ENCODE results near the gene MKRN1. TPM values are rescaled to one million over a fixed set of nuclear protein-coding genes. Genes with fewer than 3 reads are reported as not detected.

The MKRN1 gene
- total RNA-seq, 1 donor from 2014 or later = 67.9 TPM

- Mint-ChIP-seq H3K36me3 (ENCODE audit: low read depth) (no peaks in the 10 kb centered on the region), H3K9me3 (ENCODE audit: low read depth) (no peaks in the 10 kb centered on the region), H3K27me3 (ENCODE audit: low read depth) (peaks cover 16% of the 10 kb centered on the region), H3K4me3 (ENCODE audit: unreplicated experiment) (no peak within 1 kb of the TSS), H3K27ac (ENCODE audit: unreplicated experiment) (peak within 1 kb of the TSS; percentile 7), H3K4me1 (ENCODE audit: low read depth) (peaks cover 12% of the 10 kb centered on the region)
- DNase-seq (ENCODE audit: low spot score) = peak; percentile 52
- no peak for TF ChIP-seq CTCF (IDR thresholded peaks at IDR 0.05)
Observed at GRCh38 chr7:140403878-140404564, 75.3 kb downstream of the MKRN1 start, which contains the start of gene RAB19. Gene RAB19, plus strand, starts transcription at chr7:140404058. Its CDS starts 3,589 bp downstream, at chr7:140407647.

Other genes starting within 250 kb of the MKRN1 start
- gene SLC37A3, start 81.0 kb downstream of the MKRN1 start, total RNA-seq = 59.3 to 68.1 TPM (median 64.9 TPM) in 3 replicates
- gene RAB19, start 75.4 kb downstream of the MKRN1 start, total RNA-seq = not detected in 3 replicates
- 6.5 to 16.3 TPM (median 16.0 TPM) in 3 replicates for gene DENND2A, start 161.3 kb upstream of the MKRN1 start, total RNA-seq
- 23.6 to 28.0 TPM (median 26.9 TPM) in 3 replicates for gene ADCK2, start 193.4 kb upstream of the MKRN1 start, total RNA-seq
- gene NDUFB2, start 217.2 kb upstream of the MKRN1 start, total RNA-seq = 186 to 198 TPM (median 193 TPM) in 3 replicates